NCI-H128 (cell line): ENCODE data around the gene PRSS38.

Source experiments
- DNase-seq: peaks from one replicate; lab custom pipeline; 2025; ENCODE audit not compliant: unreplicated experiment; lab: John Stamatoyannopoulos, UW

The PRSS38 gene

DNA sequence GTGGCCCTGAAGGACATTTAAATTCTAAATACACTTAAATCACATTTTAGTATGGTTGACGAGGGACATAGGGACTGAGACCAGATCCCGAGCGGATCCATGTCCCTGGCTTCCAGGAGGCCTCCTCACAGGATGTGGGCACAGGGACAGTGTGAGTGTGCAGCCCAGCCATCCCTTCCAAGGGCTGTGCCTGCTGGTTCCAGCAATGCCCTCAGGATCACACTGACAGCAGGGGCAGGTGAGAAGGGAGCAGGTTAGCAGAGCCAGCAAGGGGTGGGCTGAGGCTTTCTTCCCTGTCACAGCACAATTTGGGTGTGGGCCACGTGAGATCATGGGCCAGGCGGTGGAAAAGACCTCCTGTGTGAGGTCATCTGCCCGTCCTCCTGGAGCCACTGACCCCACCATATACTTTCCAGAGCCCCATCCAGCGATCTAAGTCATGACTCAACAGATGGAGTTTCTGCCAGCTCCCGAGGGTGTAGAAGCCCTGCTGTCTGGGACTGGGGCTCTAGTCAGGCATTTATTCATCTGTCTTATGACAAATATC is 37.0 kb upstream of the PRSS38 start:
- no peak for DNase-seq

DNA sequence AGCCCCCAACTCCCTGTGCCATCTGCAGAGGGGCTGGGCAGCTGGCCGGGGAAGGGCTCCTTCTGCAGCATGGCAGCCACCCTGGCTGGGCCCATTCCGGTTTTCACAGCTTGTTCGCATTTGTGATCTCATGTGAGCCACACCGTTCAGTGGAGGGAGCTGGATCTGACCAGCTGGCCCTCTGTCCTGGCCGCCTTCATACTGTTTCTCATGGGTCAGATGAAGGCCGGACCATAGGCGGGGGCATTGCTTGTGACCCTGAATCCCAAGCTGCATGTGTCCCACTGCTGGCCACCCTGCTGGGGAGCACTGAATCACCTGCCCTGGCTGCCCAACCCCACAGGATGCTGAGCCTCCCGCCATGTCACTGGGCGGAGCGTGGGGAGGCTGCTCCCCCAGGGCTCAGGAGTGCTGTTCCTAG is 36.4 kb upstream of the PRSS38 start:
- no peak for DNase-seq

- no peak for DNase-seq
These were observed 35.8 kb upstream of the PRSS38 start for GRCh38 chr1:227779685-227780084.

GRCh38 chr1:227780101-227781044 is 35.1 kb upstream of the PRSS38 start:
- no peak for DNase-seq

DNA sequence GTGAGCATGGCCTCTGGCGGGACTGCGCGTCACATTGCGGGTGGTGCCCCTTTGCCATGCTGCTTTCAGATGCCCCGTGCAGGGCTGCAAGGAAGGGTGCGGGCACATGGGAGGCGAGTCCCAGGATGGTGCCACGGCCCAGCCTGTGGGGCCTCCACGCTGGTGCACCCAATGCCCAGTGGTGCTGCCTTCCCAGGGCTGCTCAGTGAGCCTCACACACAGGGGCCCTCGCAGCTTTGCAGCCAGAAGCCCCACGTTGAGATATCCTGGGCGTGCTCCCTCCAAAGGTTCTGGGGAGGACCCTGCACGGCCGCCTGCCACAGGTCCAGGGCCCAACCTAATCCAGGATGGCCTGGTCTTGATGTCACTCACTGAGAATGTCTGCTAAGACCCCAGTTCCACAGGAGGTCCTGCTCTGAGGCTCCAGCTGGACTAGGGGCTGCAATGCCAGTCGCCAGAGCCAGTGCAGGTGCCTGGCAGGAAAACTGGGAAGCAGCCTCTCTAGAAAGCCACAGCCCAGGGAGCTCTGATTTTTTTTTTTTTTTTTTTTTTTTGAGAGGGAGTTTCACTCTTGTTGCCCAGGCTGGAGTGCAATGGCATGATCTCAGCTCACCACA is 34.1 kb upstream of the PRSS38 start:
- DNase-seq, result no peak

- DNase-seq, result no peak
These were observed 33.2 kb upstream of the PRSS38 start for GRCh38 chr1:227782226-227782625.

DNA sequence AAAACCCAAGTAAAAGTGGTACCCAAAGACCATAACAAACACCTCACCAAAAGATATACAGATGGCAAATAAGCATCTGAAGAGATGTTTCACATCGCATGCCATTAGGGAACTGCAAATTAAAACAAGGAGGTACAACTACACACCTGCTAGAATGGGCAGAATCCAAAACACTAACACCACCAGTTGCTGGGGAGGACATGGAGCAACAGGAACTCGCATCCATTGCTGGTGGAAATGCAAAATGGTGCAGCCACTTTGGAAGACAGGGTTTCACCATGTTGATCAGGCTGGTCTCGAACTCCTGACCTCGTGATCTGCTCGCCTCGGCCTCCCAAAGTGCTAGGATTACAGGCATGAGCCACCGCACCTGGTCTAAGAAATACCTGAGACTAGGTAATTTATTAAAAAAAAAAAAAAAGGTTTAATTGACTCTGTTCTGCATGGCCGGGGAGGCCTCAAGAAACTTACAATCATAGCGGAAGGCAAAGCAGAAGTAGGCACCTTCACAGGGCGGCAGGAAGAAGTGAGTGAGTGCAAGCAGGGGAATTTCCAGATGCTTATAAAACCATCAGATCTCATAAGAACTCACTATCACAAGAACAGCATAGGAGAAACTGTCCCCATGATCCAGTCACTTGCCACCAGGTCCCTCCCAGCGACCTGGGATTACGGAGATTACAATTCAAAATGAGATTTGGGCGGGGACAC is 30.2 kb upstream of the PRSS38 start:
- no peak for DNase-seq

GRCh38 chr1:227785805-227786671 is 29.4 kb upstream of the PRSS38 start:
- DNase-seq, result no peak

- no peak for DNase-seq
These were observed 28.6 kb upstream of the PRSS38 start for GRCh38 chr1:227786673-227787512.

- DNase-seq, result peak; percentile 91
These were observed 27.8 kb upstream of the PRSS38 start for GRCh38 chr1:227787513-227788270.

DNA sequence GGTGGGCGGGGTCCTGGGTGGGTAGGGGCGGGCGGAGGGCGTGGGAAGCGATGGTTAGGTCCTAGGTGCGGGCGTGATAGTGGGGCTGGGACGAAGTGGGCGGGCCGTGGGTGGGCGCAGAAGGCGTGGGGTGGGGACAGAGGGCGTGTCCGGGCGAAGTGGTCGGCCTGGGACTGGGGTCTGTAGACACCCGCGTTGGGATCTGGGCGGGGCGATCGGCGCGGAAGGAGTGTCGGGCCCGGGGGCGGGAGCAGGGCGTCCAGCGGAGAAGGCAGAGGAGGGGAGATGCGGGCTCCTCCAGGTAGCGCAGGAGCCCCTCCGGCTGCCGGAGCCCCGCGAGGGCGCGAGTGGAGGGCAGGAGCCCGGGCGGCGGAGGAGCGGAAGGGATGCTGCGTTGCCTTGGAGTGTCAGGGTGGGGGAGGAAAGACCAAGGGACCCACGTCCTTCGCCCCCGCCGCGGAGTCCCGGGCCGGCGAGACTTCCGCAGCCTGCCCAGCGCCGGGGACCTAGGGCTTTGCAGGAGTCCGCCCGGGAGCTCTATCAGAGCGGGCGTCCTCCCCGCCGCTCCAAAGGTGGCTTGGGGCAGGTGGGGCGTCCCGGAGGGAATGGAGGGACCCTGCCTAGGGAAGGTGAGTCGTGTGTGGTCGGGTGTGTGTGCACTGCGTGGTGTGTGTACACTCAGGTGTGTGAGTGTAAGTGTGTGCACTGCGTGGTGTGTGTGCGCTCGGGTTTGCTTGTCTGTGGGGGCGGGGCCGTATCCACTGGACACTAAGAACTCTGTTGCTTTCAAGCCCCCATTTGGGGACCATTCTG is 27.0 kb upstream of the PRSS38 start:
- DNase-seq, result peak; percentile 62

- DNase-seq, result no peak
These were observed 26.1 kb upstream of the PRSS38 start for GRCh38 chr1:227789084-227790033.

- DNase-seq, result no peak
These were observed 25.5 kb upstream of the PRSS38 start for GRCh38 chr1:227790034-227790400.

- no peak for DNase-seq
These were observed 24.6 kb upstream of the PRSS38 start for GRCh38 chr1:227790868-227791267.

DNA sequence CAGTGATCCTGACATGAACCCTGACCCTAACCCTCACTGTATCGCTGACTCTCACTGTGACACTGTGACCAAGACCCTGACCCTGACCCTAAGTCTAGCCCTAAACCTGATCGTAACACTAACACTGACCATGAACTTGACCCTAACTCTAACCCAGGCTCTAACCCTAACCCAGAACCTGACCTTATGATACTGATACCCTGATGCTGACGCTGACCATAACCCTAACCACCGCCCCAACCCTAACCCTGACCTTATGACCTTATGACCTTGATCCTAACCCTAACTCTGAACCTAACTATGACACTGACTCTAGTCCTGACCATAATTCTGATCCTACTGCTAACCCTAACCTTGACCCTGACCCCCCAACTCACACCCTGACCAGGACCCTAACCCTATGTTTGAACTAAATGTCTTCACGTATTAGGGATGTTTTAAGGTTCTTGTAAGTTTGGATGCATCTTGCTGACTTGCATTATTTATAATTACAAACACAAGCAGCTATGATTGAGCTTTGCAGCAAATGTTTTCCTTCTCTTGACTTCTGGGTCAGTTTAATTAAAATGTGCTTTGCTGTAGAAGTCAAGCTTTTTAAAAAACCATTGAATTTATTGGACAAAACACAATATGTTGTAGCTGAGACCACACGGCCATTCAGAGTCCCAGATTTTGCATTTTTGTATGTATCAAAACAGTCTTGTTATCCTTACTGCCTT is 23.9 kb upstream of the PRSS38 start:
- DNase-seq, result no peak
